T-helper 9 cell (primary cell): ENCODE data around the gene IGF2BP2.
"Not testable (repeated sequence)": the region's sequence is repeated elsewhere in the genome, so short reads cannot be mapped to it uniquely, and the experiment has no call there.

Experiments used
- DNase-seq: peaks from one replicate; pipeline ENCODE4 v3.0.0-alpha.2; 2020

Gene IGF2BP2

GRCh38 chr3:185659942-185660921 lies 164.6 kb downstream of the IGF2BP2 start:
- DNase-seq, result peak; percentile 41

GRCh38 chr3:185658943-185659342 lies 165.9 kb downstream of the IGF2BP2 start:
- DNase-seq, result no peak

GRCh38 chr3:185658504-185658912 lies 166.3 kb downstream of the IGF2BP2 start:
- no peak for DNase-seq

GRCh38 chr3:185657691-185658503 lies 166.9 kb downstream of the IGF2BP2 start:
- no peak for DNase-seq

- no peak for DNase-seq
These were observed 167.6 kb downstream of the IGF2BP2 start for GRCh38 chr3:185657211-185657610.

- DNase-seq, result no peak
These were observed 168.5 kb downstream of the IGF2BP2 start for GRCh38 chr3:185656321-185656840.

GRCh38 chr3:185655426-185656320 lies 169.2 kb downstream of the IGF2BP2 start:
- no peak for DNase-seq

GRCh38 chr3:185654758-185655145 lies 170.1 kb downstream of the IGF2BP2 start:
- DNase-seq, result no peak

- no peak for DNase-seq
These were observed 170.7 kb downstream of the IGF2BP2 start for GRCh38 chr3:185653949-185654757.

- DNase-seq, result no peak
These were observed 172.9 kb downstream of the IGF2BP2 start for GRCh38 chr3:185651971-185652370.

- no peak for DNase-seq
These were observed 175.4 kb downstream of the IGF2BP2 start for GRCh38 chr3:185649414-185649813.

- DNase-seq, result no peak
These were observed 176.4 kb downstream of the IGF2BP2 start for GRCh38 chr3:185648396-185648795.

GRCh38 chr3:185647880-185648210 lies 177.0 kb downstream of the IGF2BP2 start:
- DNase-seq, result no peak

GRCh38 chr3:185647134-185647879 lies 177.5 kb downstream of the IGF2BP2 start:
- DNase-seq, result no peak

- no peak for DNase-seq
These were observed 178.3 kb downstream of the IGF2BP2 start for GRCh38 chr3:185646382-185647133.

GRCh38 chr3:185645596-185646381 lies 179.1 kb downstream of the IGF2BP2 start:
- no peak for DNase-seq

GRCh38 chr3:185645191-185645590 lies 179.7 kb downstream of the IGF2BP2 start:
- DNase-seq, result not testable (repeated sequence)

GRCh38 chr3:185640308-185640707 lies 184.5 kb downstream of the IGF2BP2 start:
- DNase-seq, result no peak

GRCh38 chr3:185639632-185640206 lies 185.1 kb downstream of the IGF2BP2 start:
- no peak for DNase-seq
